Measurements from ENCODE around the gene KCTD5.

- TF ChIP-seq, protein P1, sequence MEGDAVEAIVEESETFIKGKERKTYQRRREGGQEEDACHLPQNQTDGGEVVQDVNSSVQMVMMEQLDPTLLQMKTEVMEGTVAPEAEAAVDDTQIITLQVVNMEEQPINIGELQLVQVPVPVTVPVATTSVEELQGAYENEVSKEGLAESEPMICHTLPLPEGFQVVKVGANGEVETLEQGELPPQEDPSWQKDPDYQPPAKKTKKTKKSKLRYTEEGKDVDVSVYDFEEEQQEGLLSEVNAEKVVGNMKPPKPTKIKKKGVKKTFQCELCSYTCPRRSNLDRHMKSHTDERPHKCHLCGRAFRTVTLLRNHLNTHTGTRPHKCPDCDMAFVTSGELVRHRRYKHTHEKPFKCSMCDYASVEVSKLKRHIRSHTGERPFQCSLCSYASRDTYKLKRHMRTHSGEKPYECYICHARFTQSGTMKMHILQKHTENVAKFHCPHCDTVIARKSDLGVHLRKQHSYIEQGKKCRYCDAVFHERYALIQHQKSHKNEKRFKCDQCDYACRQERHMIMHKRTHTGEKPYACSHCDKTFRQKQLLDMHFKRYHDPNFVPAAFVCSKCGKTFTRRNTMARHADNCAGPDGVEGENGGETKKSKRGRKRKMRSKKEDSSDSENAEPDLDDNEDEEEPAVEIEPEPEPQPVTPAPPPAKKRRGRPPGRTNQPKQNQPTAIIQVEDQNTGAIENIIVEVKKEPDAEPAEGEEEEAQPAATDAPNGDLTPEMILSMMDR (IDR thresholded peaks at IDR 0.05; ENCODE audit: insufficient read depth, low read length, poor library complexity, severe bottlenecking) = no peak
- TF ChIP-seq EZH2phosphoT487 (conservative IDR thresholded peaks at IDR 0.05; ENCODE audit: low read length) = no peak
Measured at GRCh38 chr16:2724816-2725348, 42.6 kb downstream of the KCTD5 start.

All from SU-DHL-6 (cell line).